HG03196 (cell line): ENCODE data around the gene ABCC11.
A peak's percentile ranks its signal among the peaks of the same experiment; 100 is the strongest.
"Not testable (repeated sequence)": the region's sequence is repeated elsewhere in the genome, so short reads cannot be mapped to it uniquely, and the experiment has no call there.

Experiments
- ATAC-seq: cut with Tn5 transposase; IDR thresholded peaks from one replicate; pipeline ENCODE4 v1.9.1; 2021; ENCODE audit not compliant: unreplicated experiment

Gene ABCC11

DNA sequence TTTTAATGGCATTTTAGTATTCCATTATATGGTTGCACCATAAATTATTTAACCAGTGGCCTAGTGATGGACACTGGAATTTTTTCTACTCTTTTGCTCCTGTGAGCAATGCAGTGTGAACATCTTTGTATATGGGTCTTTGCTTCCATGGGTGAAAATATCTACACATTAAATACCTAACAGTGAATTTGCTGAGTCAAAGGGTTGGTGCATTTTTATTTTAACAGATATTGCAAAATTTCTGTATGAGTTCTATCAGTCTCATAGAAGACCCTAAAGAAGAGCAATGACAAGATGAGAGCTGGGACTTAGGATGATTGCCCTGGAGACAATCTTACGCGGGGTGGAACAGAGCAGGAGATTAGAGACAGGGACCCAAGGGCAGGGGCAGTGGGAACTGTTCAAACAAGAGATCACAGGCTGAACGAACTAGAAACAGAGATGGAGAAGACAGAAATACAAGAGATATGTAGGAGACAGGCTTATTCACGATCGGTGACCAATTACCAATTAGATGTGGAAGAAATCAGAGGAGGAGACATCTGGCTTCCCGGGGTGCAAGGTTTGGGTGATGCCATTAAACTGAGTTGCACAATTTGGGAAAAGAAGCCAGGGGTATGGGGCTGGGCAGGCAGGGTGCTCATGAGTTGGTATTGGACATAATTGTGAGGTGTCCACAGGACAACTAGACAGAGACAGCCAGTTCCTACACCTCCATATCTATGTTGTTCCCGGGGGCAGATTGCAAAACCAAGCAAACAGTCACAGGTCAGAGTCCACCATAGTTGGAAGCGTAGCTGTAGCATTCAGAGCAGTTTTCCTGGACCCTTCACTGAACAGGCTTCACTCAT, 43.1 kb downstream of the ABCC11 start:
- ATAC-seq = no peak

DNA sequence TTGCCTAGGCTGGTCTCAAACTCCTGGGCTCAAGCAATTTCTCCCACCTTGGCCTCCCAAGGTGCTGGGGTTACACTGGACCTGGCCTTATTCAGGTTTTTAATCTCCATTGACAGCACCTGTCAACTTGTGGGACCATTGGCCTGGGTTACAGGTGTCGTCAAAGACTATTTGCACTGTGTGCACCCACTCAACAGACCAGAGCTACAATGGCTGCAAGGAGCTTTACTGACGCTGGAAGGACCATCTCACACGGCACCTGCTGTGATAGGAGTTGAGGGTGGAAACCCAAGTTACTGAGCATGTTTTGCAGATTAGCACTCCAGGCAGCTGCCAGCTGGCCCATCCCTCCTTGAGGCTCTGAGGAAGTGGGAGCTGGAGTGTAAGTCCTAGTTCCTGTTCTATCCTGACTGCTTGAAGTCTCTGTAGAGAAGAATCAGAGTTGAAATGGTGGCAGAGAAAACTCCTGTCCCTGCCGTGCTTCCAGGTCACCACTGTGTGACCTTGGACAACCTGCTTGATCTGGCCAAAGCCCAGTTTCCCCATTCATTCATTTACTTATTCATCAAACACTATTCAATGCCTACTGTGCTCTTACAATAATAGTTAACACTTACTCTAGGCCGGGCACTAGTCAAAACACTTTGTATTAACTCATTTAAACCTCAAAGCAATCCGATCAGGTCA, 45.7 kb downstream of the ABCC11 start:
- ATAC-seq = no peak

DNA sequence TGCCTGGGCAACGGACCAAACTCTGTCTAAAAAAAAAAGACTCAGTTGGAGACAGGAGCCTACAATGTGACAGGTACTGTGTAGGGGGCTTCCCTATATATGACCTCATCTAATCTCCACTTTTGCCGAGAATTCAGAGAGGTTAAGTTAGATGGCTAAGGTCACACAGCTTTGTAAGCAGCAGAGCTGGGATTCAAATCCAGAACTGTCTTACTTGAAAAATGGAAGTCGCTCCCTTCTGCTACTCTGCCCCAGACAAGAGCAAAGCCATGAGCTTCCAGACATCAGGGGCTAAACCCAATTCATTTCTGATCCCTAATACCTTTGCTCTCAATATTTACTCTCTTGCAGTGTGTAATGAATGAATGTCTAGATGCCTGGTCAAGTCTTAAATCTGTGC, 50.0 kb downstream of the ABCC11 start:
- no peak for ATAC-seq

DNA sequence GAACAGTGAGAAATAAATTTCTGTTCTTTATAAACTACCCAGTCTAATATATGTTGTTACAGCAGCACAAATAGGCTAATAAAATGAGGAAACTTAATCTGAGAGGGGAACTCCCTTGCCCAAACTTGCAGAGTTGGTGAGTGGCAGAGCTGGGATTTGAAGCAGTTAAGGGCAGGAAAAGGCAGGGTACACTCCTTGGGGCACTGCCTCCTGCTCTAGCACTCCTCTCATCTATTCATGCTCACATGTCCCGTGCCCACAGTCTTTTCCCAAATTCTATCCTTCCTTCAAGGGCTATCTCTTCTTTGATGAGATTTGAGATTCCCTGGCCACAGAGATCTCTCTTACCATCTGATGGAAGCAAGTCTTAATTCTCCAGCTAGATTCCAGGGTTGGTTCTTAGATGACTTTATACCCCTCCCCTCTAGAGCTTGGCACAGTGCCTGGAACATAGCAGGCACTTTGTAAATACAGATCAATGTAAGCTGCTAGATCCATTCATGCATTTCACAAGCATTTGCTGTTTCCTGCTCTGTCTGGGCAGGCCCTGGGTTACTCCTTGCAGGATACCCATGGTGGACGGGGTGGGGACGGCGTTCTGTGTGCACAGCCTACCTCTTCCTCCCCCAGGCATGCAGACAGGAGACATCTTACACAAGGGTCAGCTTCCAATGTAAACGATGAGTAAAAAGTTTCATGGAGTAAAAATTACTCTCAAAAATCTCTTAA, 52.3 kb downstream of the ABCC11 start:
- no peak for ATAC-seq

GRCh38 chr16:48193846-48194245, 53.5 kb downstream of the ABCC11 start:
- ATAC-seq = no peak

GRCh38 chr16:48188449-48189102, 58.8 kb downstream of the ABCC11 start:
- ATAC-seq = peak; percentile 92

GRCh38 chr16:48187779-48188178, 59.6 kb downstream of the ABCC11 start:
- no peak for ATAC-seq

DNA sequence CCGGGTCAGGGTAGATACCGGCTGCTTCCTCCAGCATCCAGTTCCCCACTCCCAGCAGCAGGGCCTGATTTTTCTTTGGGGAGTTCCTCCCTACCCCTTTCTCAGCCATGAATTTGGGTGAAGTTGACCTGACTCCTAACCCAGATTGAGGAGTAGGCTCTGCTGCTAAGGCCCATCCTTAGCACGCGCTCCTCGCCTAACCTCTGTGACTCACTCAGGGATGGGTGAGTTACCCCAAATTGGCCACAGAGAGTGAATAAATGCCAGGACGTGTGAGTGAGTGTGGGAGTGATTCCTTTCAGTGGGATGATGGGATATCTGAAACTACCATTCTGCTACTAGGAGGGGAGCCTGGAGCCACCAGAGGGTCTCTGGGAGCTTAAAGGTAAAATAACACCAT, 62.7 kb downstream of the ABCC11 start:
- ATAC-seq = no peak

GRCh38 chr16:48182979-48183537, 64.3 kb downstream of the ABCC11 start:
- no peak for ATAC-seq

- ATAC-seq = not testable (repeated sequence)
Observed at GRCh38 chr16:48181746-48182520, 65.4 kb downstream of the ABCC11 start.

- no peak for ATAC-seq
Observed at GRCh38 chr16:48180868-48181480, 66.4 kb downstream of the ABCC11 start.

GRCh38 chr16:48176635-48177408, 70.5 kb downstream of the ABCC11 start:
- ATAC-seq = no peak

DNA sequence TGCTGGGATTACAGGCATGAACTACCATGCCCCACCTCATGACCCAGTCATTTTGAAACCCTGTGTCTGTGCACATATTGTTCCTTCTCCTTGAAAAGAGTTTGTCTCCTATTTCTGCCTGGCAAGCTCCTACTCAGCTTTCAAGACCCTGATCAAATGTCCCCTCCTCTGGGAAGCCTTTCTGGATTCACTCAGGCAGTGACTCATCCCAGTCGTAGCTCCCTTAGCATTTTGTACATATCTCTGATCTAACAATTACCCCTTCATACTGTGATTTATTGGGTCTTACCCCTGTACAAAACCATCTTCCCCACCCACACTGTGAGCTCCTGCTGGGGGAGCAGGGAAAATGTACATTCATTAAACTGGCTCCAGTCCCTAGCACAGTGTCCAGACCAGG, 73.5 kb downstream of the ABCC11 start:
- ATAC-seq = no peak

- no peak for ATAC-seq
Observed at GRCh38 chr16:48172682-48173081, 74.7 kb downstream of the ABCC11 start.

- no peak for ATAC-seq
Observed at GRCh38 chr16:48169896-48170295, 77.4 kb downstream of the ABCC11 start.

DNA sequence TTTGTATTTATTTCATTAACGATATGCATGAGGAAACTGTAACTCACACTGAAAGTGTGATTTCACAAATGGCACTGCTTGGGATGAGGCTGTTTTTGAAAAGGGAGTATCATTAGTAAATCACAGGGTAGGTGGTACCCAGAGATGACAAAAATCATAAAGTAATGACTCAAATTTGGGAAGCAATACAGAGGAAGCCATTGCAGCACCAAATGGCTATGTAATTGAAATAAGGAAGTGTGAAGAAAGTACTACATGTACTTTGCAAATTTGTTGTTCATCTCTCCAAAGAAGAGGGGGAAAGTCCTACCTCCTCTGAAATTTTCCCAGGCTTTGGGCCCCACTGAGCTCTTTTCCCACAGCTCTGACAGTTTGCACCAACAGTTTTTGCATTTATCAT, 79.3 kb downstream of the ABCC11 start:
- ATAC-seq = no peak

GRCh38 chr16:48166617-48167016, 80.7 kb downstream of the ABCC11 start:
- ATAC-seq = not testable (repeated sequence)

- no peak for ATAC-seq
Observed at GRCh38 chr16:48165961-48166578, 81.3 kb downstream of the ABCC11 start.
